Fibroblast of villous mesenchyme (primary cell): ENCODE results near the gene CLASP1. TPM values are rescaled to one million over a fixed set of nuclear protein-coding genes. Genes with fewer than 3 reads are reported as not detected.

Experiments
- DNase-seq: peaks from one replicate; pipeline ENCODE4 v3.0.0-alpha.2; 2010; ENCODE audit warnings: low read depth
- H3K4me3 ChIP-seq: 2 replicates; pipeline ENCODE4 v1.5.1; 2011; ENCODE audit warnings: low read depth, mild to moderate bottlenecking, low read length
- total RNA-seq: library from RNA; depleted of rRNA; stranded (reverse); fragments of >200 nt; gene quantifications from 2 replicates; pipeline ENCODE4 v1.2.3, GENCODE V29; 2012
- TF ChIP-seq, protein P1 (sequence below): IDR thresholded peaks from 2 replicates; pipeline ENCODE4 v1.5.1; 2012; ENCODE audit warnings: low read depth, mild to moderate bottlenecking, low read length; ENCODE audit not compliant: insufficient read depth

Gene CLASP1
- total RNA-seq, 1 donor = 58.3 TPM

DNA sequence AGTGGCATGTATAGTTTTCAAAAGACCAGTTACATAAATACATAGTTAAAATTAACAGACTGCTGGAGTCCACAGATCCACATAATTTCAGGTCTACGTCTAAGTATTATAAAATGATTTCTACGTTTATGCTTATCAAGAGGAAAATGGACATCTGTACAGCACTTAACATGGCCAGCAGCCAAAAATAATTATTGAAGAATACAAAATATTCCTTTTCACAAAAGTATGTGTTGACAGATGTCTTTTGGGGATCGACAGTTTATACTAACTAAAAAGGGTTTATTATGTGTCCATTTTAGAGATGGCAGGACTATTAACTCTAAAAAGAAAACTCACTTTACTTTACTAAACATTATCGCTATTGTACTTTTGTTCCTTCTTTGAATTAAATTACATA lies 231.4 kb downstream of the CLASP1 start:
- TF ChIP-seq, protein P1, sequence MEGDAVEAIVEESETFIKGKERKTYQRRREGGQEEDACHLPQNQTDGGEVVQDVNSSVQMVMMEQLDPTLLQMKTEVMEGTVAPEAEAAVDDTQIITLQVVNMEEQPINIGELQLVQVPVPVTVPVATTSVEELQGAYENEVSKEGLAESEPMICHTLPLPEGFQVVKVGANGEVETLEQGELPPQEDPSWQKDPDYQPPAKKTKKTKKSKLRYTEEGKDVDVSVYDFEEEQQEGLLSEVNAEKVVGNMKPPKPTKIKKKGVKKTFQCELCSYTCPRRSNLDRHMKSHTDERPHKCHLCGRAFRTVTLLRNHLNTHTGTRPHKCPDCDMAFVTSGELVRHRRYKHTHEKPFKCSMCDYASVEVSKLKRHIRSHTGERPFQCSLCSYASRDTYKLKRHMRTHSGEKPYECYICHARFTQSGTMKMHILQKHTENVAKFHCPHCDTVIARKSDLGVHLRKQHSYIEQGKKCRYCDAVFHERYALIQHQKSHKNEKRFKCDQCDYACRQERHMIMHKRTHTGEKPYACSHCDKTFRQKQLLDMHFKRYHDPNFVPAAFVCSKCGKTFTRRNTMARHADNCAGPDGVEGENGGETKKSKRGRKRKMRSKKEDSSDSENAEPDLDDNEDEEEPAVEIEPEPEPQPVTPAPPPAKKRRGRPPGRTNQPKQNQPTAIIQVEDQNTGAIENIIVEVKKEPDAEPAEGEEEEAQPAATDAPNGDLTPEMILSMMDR = no peak
- H3K4me3 ChIP-seq = no peak overlapping the region
- DNase-seq = no peak

DNA sequence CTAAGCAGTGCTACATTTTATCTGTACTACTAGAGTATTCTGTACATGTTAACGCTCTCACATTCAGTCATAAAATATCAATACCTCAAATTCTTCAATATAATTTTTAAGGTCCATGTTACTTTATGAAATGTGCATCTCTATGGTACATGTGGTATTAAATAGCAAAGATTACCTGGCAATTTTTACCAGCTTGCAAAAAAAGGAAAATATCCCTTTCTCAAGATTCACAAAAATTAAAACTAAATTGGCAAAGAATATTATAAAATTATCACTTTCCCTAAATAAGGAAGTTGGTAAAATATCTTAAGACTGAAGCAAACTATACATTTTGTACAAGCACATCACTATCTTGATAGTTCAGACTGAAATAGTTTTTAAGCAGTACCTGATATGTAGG lies 233.5 kb downstream of the CLASP1 start:
- H3K4me3 ChIP-seq = no peak overlapping the region
- no peak for DNase-seq
- TF ChIP-seq, protein P1 = no peak

DNA sequence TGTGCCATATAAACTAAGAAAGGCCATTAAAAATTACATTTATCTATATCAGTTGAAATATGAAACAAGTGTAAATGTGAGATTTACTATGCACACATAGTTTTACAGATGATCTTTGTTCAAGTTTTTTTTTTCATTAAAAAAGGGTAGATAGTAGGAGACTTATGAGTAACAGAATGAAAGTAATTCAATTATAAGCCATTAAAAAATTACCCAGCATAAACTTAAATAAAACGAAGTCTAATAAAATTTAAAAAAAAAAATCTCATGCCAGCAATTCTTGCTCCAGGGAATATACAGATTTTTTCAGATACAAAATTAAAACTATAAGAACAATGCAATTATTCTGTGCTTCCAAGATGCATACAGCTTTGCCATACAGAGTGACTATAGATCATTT lies 236.9 kb downstream of the CLASP1 start:
- no peak for DNase-seq
- no peak overlapping the region for H3K4me3 ChIP-seq
- TF ChIP-seq, protein P1 = no peak

DNA sequence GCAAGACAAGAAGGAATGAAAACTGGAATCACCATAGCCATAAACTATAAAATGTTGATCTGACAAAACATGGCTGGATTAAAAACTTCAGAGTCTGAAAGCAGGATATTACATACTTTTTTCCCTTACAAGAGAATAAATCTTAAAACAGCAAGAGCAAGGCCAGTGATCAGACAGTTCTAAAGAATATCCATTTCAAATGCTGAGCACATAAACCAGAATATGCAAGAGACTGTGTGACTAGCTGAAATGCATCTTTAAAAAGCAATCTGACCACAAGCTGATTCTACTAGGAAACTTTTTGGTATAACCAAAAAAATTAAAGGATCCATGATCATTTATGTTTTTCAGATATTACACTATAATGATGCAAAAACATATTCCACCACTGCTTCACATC lies 239.3 kb downstream of the CLASP1 start:
- H3K4me3 ChIP-seq = no peak overlapping the region
- DNase-seq = no peak
- TF ChIP-seq, protein P1 = no peak

DNA sequence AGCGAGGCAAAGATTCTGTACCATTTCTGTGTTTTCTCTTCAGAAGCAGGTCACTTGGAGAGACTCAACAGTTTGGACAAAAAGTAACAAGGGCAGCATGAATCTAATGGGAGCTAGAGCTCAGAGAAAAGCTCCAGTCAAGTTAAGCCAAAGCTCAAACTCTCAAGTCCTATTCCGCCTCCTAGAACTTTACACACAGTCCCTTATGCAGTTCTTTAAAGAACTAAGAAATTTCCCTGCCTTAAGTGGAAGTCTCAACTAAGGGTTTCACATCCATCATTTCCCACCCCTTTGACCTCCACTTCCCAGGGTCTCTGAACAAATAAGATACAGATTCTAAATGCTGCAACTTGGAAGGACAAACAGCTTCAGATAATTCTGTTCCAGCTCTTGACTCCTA lies 239.9 kb downstream of the CLASP1 start:
- DNase-seq = no peak
- TF ChIP-seq, protein P1 = no peak
- H3K4me3 ChIP-seq = no peak overlapping the region

DNA sequence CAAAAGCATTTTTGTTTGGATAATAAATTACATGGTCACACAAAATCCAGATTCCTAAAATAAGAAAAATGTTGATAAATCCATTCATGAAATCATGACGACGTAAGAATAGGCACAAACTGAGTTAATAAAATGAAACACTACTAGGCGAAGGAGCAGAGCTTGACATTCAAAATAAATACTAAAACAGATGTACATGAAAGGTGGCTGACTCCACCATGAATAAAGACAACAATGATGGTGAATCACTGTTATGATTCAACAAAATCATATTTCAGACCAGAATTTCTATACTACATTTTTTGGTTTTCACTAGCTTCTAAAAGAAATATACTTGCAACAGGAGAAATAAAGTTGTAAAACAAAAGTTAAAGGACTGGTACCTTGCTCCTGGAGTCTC lies 240.6 kb downstream of the CLASP1 start:
- no peak overlapping the region for H3K4me3 ChIP-seq
- DNase-seq = no peak
- TF ChIP-seq, protein P1 = no peak

DNA sequence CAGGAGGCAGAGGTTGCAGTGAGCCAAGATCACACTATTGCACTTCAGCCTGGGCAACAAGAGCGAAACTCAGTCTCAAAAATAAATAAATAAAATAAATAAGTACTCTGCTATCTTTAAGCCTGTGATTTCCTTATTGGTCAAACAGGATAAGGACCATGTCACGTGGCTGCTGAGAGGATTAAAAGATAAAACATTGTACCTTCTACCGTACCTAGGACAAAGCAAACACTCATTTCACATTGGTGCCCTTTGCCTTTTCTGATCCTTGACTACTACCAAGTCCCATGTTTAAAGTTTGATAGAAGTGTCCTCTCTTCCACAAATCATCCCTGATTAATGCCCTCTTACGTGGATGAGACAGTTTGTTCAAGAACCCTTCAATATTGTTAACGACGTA lies 244.0 kb downstream of the CLASP1 start:
- DNase-seq = no peak
- H3K4me3 ChIP-seq = no peak overlapping the region
- TF ChIP-seq, protein P1 = no peak
